Measurements from ENCODE around the gene KCNN3. TPM values are rescaled to one million over a fixed set of nuclear protein-coding genes. Genes with fewer than 3 reads are reported as not detected.

Gene KCNN3
- total RNA-seq, 2 donors from 2014 or later: 3.9 to 4.4 TPM

DNA sequence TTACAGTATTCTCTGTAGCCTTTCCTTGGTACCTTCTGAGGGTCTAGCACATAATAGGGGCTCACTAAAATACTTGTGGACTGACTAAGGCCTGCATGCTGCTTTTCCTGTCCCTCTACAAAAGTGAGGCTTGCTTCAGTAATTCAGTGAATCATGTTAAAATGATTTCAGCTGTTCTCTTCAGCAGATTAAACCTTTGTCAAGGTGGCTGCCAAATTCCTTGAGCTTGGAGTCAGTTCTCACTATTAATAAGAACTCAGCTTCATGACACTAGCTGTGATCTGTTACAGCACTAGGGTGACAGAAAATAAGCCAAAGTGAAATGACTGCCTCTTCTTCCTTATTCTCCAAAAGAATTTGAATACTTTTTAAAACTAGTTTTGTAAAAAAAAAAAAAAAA is 128.8 kb downstream of the KCNN3 start:
- H3K36me3 ChIP-seq: no peaks in the 10 kb centered on the region
- H3K27me3 ChIP-seq: no peaks in the 10 kb centered on the region
- DNase-seq (ENCODE audit: low spot score): no peak
- H3K4me1 ChIP-seq: peaks cover 0 to 19% of the 10 kb centered on the region in 2 donors
- no peaks in the 10 kb centered on the region for H3K9me3 ChIP-seq
- no peak overlapping the region for H3K4me3 ChIP-seq
- TF ChIP-seq CTCF (IDR thresholded peaks at IDR 0.05): no peak
- peak overlapping the region; percentile 55 to 65 for H3K27ac ChIP-seq

- Histone ChIP-seq H3K27ac (no peak overlapping the region), H3K27me3 (no peaks in the 10 kb centered on the region), H3K4me3 (no peak overlapping the region), H3K36me3 (no peaks in the 10 kb centered on the region), H3K4me1 (peaks cover 0 to 19% of the 10 kb centered on the region in 2 donors), H3K9me3 (no peaks in the 10 kb centered on the region)
- no peak for TF ChIP-seq CTCF (IDR thresholded peaks at IDR 0.05)
- DNase-seq (ENCODE audit: low spot score): no peak
These were observed 130.4 kb downstream of the KCNN3 start for GRCh38 chr1:154739654-154740053.

GRCh38 chr1:154736841-154737240 is 133.2 kb downstream of the KCNN3 start:
- Histone ChIP-seq H3K27me3 (no peaks in the 10 kb centered on the region), H3K27ac (no peak overlapping the region), H3K36me3 (no peaks in the 10 kb centered on the region), H3K4me3 (no peak overlapping the region), H3K9me3 (no peaks in the 10 kb centered on the region), H3K4me1 (peaks cover 0 to 15% of the 10 kb centered on the region in 2 donors)
- TF ChIP-seq CTCF (IDR thresholded peaks at IDR 0.05): no peak
- DNase-seq (ENCODE audit: low spot score): no peak

- Histone ChIP-seq H3K4me1 (peaks cover 0 to 19% of the 10 kb centered on the region in 2 donors), H3K27ac (no peak overlapping the region)
- no peak for TF ChIP-seq CTCF (IDR thresholded peaks at IDR 0.05)
These were observed 134.3 kb downstream of the KCNN3 start for GRCh38 chr1:154735804-154736168.

DNA sequence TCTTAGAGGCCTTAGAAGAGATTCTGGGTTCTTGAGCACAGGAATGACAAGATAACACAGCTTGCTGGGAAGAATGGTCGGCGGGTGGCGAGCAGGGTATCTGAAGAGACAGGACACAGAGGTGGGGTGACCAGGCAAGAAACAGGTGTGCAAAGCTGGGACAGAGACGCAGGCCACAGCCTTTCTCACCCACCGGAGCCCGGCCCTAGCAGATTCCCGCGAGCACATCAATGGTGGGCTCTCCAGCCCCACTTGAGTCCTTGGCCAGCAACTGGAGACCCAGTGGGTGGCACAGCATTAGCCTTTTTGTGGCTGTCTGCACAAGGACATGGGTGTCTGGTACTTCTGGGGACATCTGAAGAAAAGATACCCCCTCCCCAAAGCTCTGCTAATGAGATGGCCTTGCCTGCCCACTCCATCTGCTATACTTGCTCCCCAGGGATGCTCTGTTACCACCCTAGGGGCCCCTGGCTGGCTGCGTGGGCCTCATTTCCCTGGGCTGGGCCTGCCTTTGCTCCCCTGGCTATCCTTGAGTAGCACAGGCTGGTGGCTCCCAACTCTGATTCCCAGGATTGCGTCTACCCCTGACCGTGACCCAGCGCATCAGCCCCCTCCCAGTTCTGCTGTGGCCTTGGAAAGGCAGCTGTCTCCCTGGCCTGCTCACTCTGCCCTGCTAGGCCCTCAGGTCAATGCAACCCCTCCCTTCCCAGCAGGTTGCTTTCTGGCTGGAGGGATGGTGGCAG is 134.8 kb downstream of the KCNN3 start:
- Histone ChIP-seq H3K27me3 (no peaks in the 10 kb centered on the region), H3K27ac (no peak overlapping the region), H3K4me3 (no peak overlapping the region), H3K9me3 (no peaks in the 10 kb centered on the region), H3K4me1 (peaks cover 0 to 24% of the 10 kb centered on the region in 2 donors), H3K36me3 (no peaks in the 10 kb centered on the region)
- TF ChIP-seq CTCF (IDR thresholded peaks at IDR 0.05): no peak
- DNase-seq (ENCODE audit: low spot score): no peak

More at GRCh38 chr1:154735804-154736168, 134.3 kb downstream of the KCNN3 start:
- Histone ChIP-seq H3K27me3 (no peaks in the 10 kb centered on the region), H3K4me3 (no peak overlapping the region), H3K9me3 (no peaks in the 10 kb centered on the region), H3K36me3 (no peaks in the 10 kb centered on the region)
- no peak for DNase-seq (ENCODE audit: low spot score)

- no peaks in the 10 kb centered on the region for H3K36me3 ChIP-seq
- no peak overlapping the region for H3K27ac ChIP-seq
- H3K27me3 ChIP-seq: no peaks in the 10 kb centered on the region
- H3K4me3 ChIP-seq: no peak overlapping the region
- H3K9me3 ChIP-seq: no peaks in the 10 kb centered on the region
- no peak for TF ChIP-seq CTCF (IDR thresholded peaks at IDR 0.05)
- peaks cover 0 to 40% of the 10 kb centered on the region in 2 donors for H3K4me1 ChIP-seq
- DNase-seq (ENCODE audit: low spot score): no peak
These were observed 136.5 kb downstream of the KCNN3 start for GRCh38 chr1:154733621-154734020.
